ENCODE measurements around the gene CENATAC. TPM values are rescaled to one million over a fixed set of nuclear protein-coding genes. Genes with fewer than 3 reads are reported as not detected.
"Not testable (repeated sequence)": the region's sequence is repeated elsewhere in the genome, so short reads cannot be mapped to it uniquely, and the experiment has no call there.

Gene CENATAC
- total RNA-seq, 2 experiments from 2014 or later, result 17.4 to 18.0 TPM

DNA sequence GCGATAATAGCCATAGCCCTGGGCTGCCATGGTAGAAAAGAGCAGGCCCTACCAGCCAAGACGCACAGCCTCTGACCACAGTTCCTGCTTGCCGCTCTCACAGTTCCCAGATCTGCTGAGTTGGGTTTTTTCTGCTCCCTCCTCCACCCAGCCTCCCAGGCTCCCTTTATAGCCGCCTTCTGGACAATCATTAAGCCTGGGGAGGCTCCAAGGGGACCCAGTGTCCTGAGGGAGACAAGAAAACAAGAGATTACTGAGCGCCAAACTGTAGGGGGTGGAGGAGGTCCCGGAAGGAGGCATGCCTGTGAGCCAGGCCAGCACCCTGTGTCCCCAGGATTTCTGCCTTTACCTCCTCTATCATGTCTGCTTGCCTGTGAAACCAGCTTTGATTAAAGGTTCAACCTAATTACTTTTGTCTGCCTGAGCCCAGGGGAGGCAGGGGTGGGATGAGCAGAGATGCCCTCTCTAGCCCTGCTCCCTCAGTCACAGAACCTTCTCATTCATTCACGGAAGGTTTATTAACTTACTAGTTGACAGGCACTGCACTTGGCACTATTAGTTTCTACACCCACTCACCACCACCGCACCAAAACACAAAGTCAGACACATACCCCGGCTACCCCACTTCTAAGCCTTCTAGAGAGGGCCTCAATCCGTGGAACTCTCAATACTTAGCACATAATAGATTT is 31.5 kb downstream of the CENATAC start:
- Mint-ChIP-seq H3K9me3 (no peaks in the 10 kb centered on the region), H3K4me3 (peak overlapping the region; percentile 77), H3K27ac (peak overlapping the region; percentile 70), H3K4me1 (ENCODE audit: low read depth) (peaks cover 26% of the 10 kb centered on the region), H3K36me3 (ENCODE audit: low read depth) (peaks cover 12% of the 10 kb centered on the region), H3K27me3 (ENCODE audit: low read depth) (no peaks in the 10 kb centered on the region)
- intact Hi-C loops (cut with micrococcal nuclease), result loop anchor here (1.0 to 2.0 kb wide), 10 partner anchors 11 to 457 kb away; partner anchors contain the start of genes ARCN1, CBL, HMBS and HYOU1
- CTCF ChIA-PET, result interaction anchor here (2.0 kb wide), 1 partner anchor 77 kb away, joined by 7 read pairs; the partner anchor contains the start of gene C2CD2L
- DNase-seq, result peak; percentile 75

DNA sequence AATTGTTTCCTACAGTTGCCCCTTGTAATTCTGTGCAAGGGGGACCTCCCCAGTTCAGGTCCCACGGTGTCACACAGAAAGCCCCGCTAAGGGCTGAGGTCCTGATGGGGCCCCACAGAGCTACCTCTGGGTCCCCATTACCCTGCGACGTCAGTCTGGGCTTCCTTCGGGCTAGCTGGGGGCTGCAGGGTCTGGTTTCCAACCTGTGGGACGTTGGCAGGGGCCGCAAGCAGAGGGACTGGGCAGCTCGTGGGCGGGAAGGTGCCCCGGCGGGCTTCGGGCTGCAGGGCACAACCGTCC is 32.0 kb downstream of the CENATAC start:
- Mint-ChIP-seq H3K4me3 (peak overlapping the region; percentile 77), H3K9me3 (no peaks in the 10 kb centered on the region), H3K36me3 (ENCODE audit: low read depth) (peaks cover 9% of the 10 kb centered on the region), H3K4me1 (ENCODE audit: low read depth) (peaks cover 23% of the 10 kb centered on the region), H3K27me3 (ENCODE audit: low read depth) (no peaks in the 10 kb centered on the region), H3K27ac (peak overlapping the region; percentile 70)
- DNase-seq, result no peak
- CTCF ChIA-PET, result interaction anchor here (2.0 kb wide), 1 partner anchor 76 kb away, joined by 7 read pairs; the partner anchor contains the start of gene C2CD2L
- intact Hi-C loops (cut with micrococcal nuclease), result loop anchor here (1.0 to 2.0 kb wide), 10 partner anchors 12 to 458 kb away; partner anchors contain the start of genes ARCN1, CBL, HMBS and HYOU1

DNA sequence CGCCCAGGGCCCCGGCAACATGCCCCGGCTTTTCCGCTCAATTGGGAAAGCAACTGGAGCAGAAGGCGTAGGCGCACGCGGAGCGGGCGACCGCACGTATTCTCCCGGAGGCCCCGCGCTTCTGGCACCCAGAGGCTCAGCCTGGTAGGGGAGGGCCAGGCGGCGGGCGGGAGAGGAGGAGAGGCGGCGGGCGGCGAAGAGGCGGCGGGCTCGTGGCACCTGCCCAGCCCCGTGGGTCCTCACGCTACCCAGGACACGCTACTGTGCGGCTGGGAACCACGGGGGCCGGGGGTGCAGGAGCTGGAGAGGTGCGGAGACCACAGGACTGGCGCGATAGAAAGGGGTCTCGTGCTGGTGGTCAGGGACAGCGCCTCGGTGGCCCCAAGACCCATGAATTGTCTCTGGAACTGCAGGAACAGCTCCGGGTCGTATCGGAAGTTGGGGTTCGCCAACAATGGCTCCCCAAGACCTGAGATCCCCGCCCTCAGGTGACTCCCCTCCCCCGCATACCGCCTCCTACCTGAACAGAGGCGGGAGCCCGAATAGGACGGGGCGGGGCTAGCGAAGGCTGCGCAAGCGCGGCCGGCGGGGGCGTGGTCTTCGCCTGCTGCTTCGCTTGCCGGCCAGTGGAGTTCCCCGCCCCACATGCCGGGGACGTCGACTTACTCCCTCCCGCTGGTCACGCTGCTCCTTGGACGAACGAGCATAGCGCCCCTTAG is 32.5 kb downstream of the CENATAC start, which contains the start of gene SLC37A4:
Gene SLC37A4, minus strand, starts transcription at position 549 of the 719 bp plus-strand sequence.
- Mint-ChIP-seq H3K4me1 (ENCODE audit: low read depth) (peaks cover 23% of the 10 kb centered on the region), H3K36me3 (ENCODE audit: low read depth) (peaks cover 5% of the 10 kb centered on the region), H3K27me3 (ENCODE audit: low read depth) (no peaks in the 10 kb centered on the region), H3K9me3 (no peaks in the 10 kb centered on the region), H3K4me3 (peak within 1 kb of the TSS; percentile 77), H3K27ac (peak within 1 kb of the TSS; percentile 85)
- intact Hi-C loops (cut with micrococcal nuclease), result loop anchor here (1.0 to 2.0 kb wide), 10 partner anchors 12 to 458 kb away; partner anchors contain the start of genes ARCN1, CBL, HMBS and HYOU1
- CTCF ChIA-PET, result interaction anchor here (1.4 to 2.0 kb wide), 3 partner anchors 11 to 82 kb away, joined by 3 to 7 read pairs (median 4); partner anchors contain the start of gene C2CD2L
- DNase-seq, result peak; percentile 99

DNA sequence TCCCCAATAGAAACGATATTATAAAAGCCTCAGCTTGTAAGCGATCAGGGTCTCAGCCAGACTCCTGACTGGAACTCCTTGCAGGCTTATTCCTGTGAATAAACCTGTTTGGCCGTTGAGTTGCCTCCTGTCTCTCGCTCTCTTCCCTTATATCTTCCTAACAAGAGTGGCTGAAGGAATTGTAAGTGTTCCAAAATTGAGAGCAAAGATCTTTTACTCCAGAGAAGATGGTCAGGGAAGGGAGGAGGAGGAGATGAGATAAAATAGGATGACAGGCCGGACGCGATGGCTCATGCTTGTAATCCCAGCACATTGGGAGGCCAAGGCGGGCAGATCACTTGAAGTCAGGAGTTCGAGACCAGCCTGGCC is 34.0 kb downstream of the CENATAC start:
- no peak for DNase-seq
- no peak overlapping the region for H3K27ac Mint-ChIP-seq
- intact Hi-C loops (cut with micrococcal nuclease), result loop anchor here (2.0 kb wide), 1 partner anchor 125 kb away; no protein-coding TSS in a partner anchor

DNA sequence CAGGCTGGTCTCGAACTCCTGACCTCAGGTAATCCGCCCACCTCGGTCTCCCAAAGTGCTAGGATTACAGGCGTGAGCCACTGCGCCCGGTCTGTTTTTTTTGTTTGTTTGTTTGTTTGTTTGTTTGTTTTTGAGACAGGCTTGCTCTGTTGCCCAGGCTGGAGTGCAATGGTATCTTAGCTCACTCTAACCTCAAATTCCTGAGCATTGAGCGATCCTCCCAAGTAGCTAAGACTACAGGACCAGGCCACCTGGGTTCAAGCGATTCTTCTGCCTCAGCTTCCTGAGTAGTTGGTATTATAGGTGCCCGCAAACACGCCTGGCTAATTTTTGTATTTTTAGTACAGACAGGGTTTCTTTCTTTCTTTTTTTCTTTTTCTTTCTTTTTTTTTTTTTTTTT is 35.5 kb downstream of the CENATAC start:
- H3K27ac Mint-ChIP-seq; H3K9me3 Mint-ChIP-seq; H3K36me3 Mint-ChIP-seq (ENCODE audit: low read depth); DNase-seq; H3K27me3 Mint-ChIP-seq (ENCODE audit: low read depth); intact Hi-C loops (cut with micrococcal nuclease); H3K4me3 Mint-ChIP-seq: not testable (repeated sequence)
- peaks cover 17% of the 10 kb centered on the region for H3K4me1 Mint-ChIP-seq (ENCODE audit: low read depth)
- CTCF ChIA-PET, result interaction anchor here (0.8 to 1.1 kb wide), 2 partner anchors 10 to 163 kb away, joined by 3 to 5 read pairs; no protein-coding TSS in a partner anchor

More for the DNA sequence above, 34.0 kb downstream of the CENATAC start:
- no peaks in the 10 kb centered on the region for H3K9me3 Mint-ChIP-seq
- H3K36me3 Mint-ChIP-seq (ENCODE audit: low read depth), result peaks cover 5% of the 10 kb centered on the region
- CTCF ChIA-PET, result interaction anchor here (0.6 to 2.0 kb wide), 7 partner anchors 13 to 88 kb away, joined by 3 to 7 read pairs (median 3); partner anchors contain the start of gene C2CD2L
- H3K4me3 Mint-ChIP-seq, result no peak overlapping the region
- H3K27me3 Mint-ChIP-seq (ENCODE audit: low read depth), result no peaks in the 10 kb centered on the region
- peaks cover 23% of the 10 kb centered on the region for H3K4me1 Mint-ChIP-seq (ENCODE audit: low read depth)

DNA sequence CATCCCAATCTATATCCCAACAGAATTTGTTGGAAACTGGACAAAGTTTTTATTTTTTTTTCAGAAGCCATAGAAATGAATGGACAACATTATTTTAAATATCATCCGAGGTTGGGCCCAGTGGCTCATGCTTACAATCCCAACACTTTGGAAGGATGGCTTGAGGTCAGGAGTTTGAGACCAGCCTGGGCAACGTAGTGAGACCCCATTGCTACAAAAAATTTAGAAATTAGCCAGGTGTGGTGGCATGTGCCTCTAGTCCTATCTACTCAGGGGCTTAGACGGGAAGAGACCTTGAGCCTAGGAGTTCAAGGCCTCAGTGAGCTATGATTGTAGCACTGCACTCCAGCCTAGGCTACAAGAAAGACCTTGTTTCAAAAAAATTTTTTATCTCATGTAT is 36.9 kb downstream of the CENATAC start:
- H3K9me3 Mint-ChIP-seq, result no peaks in the 10 kb centered on the region
- intact Hi-C loops (cut with micrococcal nuclease), result no loop called here
- no peak overlapping the region for H3K27ac Mint-ChIP-seq
- H3K4me1 Mint-ChIP-seq (ENCODE audit: low read depth), result peaks cover 4% of the 10 kb centered on the region
- no peak overlapping the region for H3K4me3 Mint-ChIP-seq
- CTCF ChIA-PET, result interaction anchor here (0.7 to 0.9 kb wide), 2 partner anchors 96 to 342 kb away, joined by 3 read pairs; no protein-coding TSS in a partner anchor
- no peaks in the 10 kb centered on the region for H3K36me3 Mint-ChIP-seq (ENCODE audit: low read depth)
- DNase-seq, result no peak
- no peaks in the 10 kb centered on the region for H3K27me3 Mint-ChIP-seq (ENCODE audit: low read depth)

DNA sequence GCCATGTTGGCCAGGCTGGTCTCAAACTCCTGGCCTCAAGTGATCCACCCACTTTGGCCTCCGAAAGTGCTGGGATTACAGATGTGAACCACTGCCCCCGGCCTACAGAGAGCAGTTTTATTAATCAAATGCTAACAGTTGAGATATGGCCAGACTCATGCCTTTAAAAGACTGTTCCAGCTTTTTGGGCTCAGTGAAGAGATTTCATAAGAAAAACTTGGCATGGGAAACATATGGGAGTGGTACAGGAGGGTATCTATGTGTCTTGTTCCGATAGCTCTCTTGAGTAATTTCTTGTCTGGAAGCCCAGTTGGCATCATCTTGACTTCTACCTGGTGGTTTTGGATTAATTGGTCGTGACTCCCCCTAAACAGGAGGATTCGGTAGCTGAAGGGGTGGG is 40.9 kb downstream of the CENATAC start:
- no peak overlapping the region for H3K4me3 Mint-ChIP-seq
- H3K27me3 Mint-ChIP-seq (ENCODE audit: low read depth), result no peaks in the 10 kb centered on the region
- peaks cover 9% of the 10 kb centered on the region for H3K4me1 Mint-ChIP-seq (ENCODE audit: low read depth)
- no peak overlapping the region for H3K27ac Mint-ChIP-seq
- H3K36me3 Mint-ChIP-seq (ENCODE audit: low read depth), result no peaks in the 10 kb centered on the region
- intact Hi-C loops (cut with micrococcal nuclease), result no loop called here
- CTCF ChIA-PET, result interaction anchor here (0.6 kb wide), 1 partner anchor 12 kb away, joined by 5 read pairs; no protein-coding TSS in a partner anchor
- H3K9me3 Mint-ChIP-seq, result no peaks in the 10 kb centered on the region
- no peak for DNase-seq

DNA sequence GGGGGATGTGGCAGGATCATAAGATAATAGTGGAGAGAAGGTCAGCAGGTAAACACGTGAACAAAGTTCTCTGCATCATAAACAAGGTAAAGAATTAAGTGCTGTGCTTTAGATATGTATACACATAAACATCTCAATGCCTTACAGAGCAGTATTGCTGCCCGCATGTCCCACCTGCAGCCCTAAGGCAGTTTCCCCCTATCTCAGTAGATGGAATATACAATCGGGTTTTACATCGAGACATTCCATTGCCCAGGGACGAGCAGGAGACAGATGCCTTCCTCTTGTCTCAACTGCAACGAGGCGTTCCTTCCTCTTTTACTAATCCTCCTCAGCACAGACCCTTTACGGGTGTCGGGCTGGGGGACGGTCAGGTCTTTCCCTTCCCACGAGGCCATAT is 41.5 kb downstream of the CENATAC start:
- CTCF ChIA-PET; intact Hi-C loops (cut with micrococcal nuclease); H3K27me3 Mint-ChIP-seq (ENCODE audit: low read depth); DNase-seq; H3K4me3 Mint-ChIP-seq; H3K36me3 Mint-ChIP-seq (ENCODE audit: low read depth); H3K27ac Mint-ChIP-seq; H3K4me1 Mint-ChIP-seq (ENCODE audit: low read depth); H3K9me3 Mint-ChIP-seq: not testable (repeated sequence)

DNA sequence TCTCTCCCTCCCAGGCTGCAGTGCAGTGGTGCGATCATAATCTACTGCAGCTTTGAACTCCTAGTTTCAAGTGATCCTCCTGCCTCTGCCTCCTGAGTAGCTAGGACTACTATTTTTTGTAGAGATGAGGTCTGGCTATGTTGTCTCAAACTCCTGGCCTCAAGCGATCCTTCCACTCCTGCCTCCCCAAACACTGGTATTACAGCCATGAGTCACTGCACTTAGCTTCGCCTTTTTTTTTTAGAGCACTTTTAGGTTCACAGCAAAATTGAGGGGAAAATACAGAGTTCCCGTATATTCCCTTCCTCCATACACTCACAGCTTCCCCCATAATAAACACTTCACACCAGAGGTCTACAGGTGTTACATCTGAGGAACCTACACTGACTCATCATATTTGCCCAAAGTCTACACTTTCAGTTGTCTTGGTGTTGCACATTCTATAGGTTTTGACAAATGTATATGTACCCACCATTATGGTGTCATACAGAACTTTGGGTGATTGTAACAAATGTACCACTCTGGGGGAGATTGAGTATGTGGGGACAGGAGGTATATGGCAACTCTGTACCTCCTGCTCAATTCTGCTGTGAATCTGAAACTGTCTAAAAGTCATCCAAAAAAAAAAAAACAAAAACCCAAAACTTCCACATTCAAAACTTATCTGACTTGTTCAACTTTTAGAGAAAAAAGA is 44.0 kb downstream of the CENATAC start:
- H3K27me3 Mint-ChIP-seq (ENCODE audit: low read depth), result no peaks in the 10 kb centered on the region
- H3K4me1 Mint-ChIP-seq (ENCODE audit: low read depth), result peaks cover 9% of the 10 kb centered on the region
- peak overlapping the region; percentile 56 for H3K27ac Mint-ChIP-seq
- no peak overlapping the region for H3K4me3 Mint-ChIP-seq
- CTCF ChIA-PET, result interaction anchor here (0.5 to 1.5 kb wide), 4 partner anchors 15 to 282 kb away, joined by 3 to 5 read pairs (median 4); partner anchors contain the start of gene HYOU1
- H3K36me3 Mint-ChIP-seq (ENCODE audit: low read depth), result peaks cover 18% of the 10 kb centered on the region
- intact Hi-C loops (cut with micrococcal nuclease), result no loop called here
- no peaks in the 10 kb centered on the region for H3K9me3 Mint-ChIP-seq
- no peak for DNase-seq

DNA sequence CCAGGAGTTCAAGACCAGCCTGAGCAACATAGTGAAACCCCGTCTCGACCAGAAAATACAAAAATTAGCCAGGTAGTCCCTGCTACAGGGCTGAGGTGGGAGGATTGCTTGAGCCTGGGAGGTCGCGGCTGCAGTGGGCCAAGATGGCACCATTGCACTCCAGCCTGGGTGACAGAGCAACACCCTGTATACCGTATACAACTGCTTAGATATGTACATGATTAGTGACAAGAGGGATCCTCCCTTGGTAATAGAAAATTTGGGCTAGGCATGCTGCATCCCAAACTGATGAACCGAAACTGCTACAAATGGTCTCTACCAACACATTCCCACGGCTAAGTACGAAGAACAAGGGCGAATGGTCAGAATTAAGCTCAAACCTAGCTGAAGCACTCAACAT is 45.0 kb downstream of the CENATAC start:
- no peak overlapping the region for H3K27ac Mint-ChIP-seq
- H3K27me3 Mint-ChIP-seq (ENCODE audit: low read depth), result no peaks in the 10 kb centered on the region
- no peaks in the 10 kb centered on the region for H3K9me3 Mint-ChIP-seq
- H3K4me1 Mint-ChIP-seq (ENCODE audit: low read depth), result peaks cover 9% of the 10 kb centered on the region
- CTCF ChIA-PET, result interaction anchor here (0.7 kb wide), 1 partner anchor 48 kb away, joined by 3 read pairs; no protein-coding TSS in a partner anchor
- intact Hi-C loops (cut with micrococcal nuclease), result no loop called here
- peaks cover 23% of the 10 kb centered on the region for H3K36me3 Mint-ChIP-seq (ENCODE audit: low read depth)
- no peak for DNase-seq
- H3K4me3 Mint-ChIP-seq, result no peak overlapping the region

DNA sequence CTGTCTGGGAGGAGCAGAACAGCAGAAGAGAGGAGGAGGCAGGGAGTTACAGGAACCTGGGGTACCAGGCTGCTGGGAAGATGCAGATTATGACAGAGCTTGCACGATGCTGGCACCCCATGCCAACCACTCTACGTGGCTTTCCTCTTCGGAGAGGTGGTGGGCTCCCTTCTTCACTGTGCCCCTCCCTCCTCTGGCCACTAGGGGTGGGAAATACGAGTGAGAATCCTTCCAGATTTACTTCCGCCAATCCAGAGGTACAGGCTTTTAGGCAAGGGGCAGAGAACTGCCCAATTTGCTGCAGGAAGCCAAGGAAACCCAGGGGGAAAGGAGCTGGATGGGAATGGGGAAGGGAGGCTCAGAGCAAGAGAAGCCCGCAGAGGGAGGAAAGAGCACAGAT is 46.8 kb downstream of the CENATAC start:
- H3K4me3 Mint-ChIP-seq, result no peak overlapping the region
- H3K9me3 Mint-ChIP-seq, result no peaks in the 10 kb centered on the region
- no peak overlapping the region for H3K27ac Mint-ChIP-seq
- peaks cover 36% of the 10 kb centered on the region for H3K36me3 Mint-ChIP-seq (ENCODE audit: low read depth)
- H3K27me3 Mint-ChIP-seq (ENCODE audit: low read depth), result no peaks in the 10 kb centered on the region
- DNase-seq, result no peak
- peaks cover 9% of the 10 kb centered on the region for H3K4me1 Mint-ChIP-seq (ENCODE audit: low read depth)
- CTCF ChIA-PET, result interaction anchor here (1.6 kb wide), 1 partner anchor 9 kb away, joined by 6 read pairs; no protein-coding TSS in a partner anchor
- intact Hi-C loops (cut with micrococcal nuclease), result no loop called here

DNA sequence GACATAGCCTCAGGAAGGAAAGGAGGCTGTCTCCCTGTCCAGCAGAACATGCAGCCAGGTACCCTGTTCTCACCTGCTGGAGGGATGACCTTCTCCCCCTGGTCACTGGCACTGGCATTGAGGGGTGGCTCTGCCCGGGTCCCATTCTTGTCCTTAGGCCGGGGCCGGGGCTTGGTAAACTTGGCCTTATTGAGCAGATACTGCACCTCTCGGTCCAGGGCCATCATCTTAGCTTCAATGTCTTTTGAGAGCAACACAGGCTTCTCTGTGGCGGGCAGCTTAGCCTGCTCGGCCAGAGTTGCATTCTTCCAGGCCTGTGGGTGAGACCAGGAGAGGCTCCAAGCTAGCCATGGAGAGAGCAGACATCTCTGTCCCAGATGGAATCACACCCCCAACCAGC is 48.6 kb downstream of the CENATAC start:
- H3K4me1 Mint-ChIP-seq (ENCODE audit: low read depth), result peaks cover 10% of the 10 kb centered on the region
- H3K36me3 Mint-ChIP-seq (ENCODE audit: low read depth), result peaks cover 47% of the 10 kb centered on the region
- intact Hi-C loops (cut with micrococcal nuclease), result no loop called here
- H3K27ac Mint-ChIP-seq, result no peak overlapping the region
- H3K9me3 Mint-ChIP-seq, result no peaks in the 10 kb centered on the region
- CTCF ChIA-PET, result no interaction called here
- DNase-seq, result no peak
- no peaks in the 10 kb centered on the region for H3K27me3 Mint-ChIP-seq (ENCODE audit: low read depth)
- no peak overlapping the region for H3K4me3 Mint-ChIP-seq

Measured in activated naive CD4-positive, alpha-beta T cell treated with anti-CD3 and anti-CD28 coated beads for 36 hours (primary cell).